EH (cell line): ENCODE measurements around the gene PELI2.

Experiments
- DNase-seq: peaks from one replicate; pipeline ENCODE4 v3.0.0-alpha.2; 2015; ENCODE audit warnings: low read depth

Gene PELI2

GRCh38 chr14:56205881-56206280, 87.7 kb downstream of the PELI2 start:
- no peak for DNase-seq

GRCh38 chr14:56206596-56206995, 88.4 kb downstream of the PELI2 start:
- no peak for DNase-seq

DNA sequence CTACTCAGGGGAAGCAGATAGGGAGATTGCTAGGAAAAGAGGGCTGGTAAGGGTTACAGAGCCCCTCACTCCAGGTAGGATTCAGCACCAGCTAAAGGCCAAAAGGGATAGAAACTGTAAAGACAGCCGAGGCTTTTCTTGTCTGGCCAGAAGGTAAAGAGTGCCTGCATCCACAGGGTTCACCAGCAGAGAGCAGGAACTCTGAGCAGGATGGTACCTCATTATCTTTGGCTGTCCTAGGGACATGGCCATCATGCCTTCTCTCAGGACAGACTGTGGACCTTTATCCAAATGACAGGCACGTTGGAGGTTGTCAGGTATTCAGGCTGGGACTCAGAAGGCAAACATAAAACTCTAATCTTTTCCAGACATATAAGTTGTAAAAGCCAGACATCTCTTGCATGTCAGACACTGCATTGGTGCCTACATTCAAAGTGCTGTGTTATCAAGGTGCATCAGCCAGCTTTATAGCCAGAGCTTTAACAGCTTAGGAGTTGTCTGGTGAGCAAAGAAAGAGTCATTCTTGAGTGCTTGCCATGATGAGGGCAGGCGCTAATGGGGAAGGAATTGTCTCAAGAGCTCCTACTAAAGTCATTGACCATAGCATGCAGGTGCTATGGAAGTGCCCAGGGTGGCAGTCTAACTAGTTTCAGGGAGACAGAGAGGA, 89.5 kb downstream of the PELI2 start:
- DNase-seq: peak; percentile 38

- peak; percentile 64 for DNase-seq
Measured at GRCh38 chr14:56208520-56208919, 90.3 kb downstream of the PELI2 start.

- peak; percentile 30 for DNase-seq
Measured at GRCh38 chr14:56210571-56210970, 92.4 kb downstream of the PELI2 start.

DNA sequence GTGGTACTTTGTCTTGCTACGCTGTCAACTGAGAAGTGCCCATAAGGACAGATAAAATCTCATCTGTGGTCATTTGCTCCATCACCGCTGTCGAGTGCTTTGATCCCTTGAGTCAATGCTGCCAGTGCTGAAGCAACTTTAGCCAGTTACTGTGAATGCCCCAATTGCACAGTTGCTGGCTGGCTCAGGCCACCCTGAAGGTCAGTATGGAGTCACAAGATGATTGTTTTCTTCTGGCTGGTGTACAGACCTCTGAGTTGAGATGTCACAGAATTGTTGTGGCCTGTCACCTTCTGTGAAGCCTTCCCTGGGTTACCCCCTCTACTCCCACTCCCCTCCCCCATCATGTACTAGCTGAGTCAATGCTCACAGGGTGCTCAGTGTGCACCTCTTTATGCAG, 92.9 kb downstream of the PELI2 start:
- no peak for DNase-seq

DNA sequence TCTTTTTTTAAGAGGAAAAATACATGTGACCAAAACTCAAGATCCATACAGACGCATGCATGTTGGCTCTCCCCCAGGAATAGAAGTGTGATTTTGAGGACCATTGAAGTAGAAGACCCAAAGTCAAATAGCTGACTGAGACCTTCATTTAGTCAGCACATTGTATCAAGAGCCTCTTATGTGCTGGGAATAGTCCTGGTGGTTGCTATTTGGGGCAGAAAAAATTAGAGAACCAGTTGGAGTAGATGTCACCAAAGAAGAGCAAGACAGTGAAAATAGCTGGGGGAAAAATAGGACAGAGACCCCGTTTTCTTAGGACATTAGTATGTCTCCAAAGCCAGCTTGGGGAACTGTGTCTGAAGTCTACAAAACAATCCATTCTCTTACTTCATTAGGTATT, 93.6 kb downstream of the PELI2 start:
- DNase-seq: no peak

GRCh38 chr14:56212521-56212920, 94.3 kb downstream of the PELI2 start:
- DNase-seq: no peak

DNA sequence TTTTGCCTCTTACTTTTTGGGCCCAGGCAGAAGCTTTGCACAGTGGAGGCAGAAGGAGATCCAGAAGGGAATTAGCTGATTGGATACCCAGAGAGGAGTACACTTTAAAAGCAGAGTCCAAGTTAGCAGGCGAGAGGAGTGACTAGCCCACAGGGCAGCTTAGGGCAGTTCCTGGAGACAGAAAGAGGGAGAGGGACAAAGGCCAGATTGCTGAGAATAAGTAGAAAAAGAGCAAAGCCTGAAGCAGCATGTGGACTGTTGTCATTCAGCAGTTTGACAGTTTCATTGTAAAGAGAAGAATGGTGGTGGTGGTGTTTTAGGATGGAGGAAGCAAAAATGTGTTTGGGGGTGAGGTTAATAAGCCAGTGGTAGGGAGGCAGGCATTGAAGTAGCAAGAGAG, 95.1 kb downstream of the PELI2 start:
- no peak for DNase-seq

GRCh38 chr14:56215180-56215579, 97.0 kb downstream of the PELI2 start:
- no peak for DNase-seq

- DNase-seq: peak; percentile 63
Measured at GRCh38 chr14:56216626-56217379, 98.6 kb downstream of the PELI2 start.

DNA sequence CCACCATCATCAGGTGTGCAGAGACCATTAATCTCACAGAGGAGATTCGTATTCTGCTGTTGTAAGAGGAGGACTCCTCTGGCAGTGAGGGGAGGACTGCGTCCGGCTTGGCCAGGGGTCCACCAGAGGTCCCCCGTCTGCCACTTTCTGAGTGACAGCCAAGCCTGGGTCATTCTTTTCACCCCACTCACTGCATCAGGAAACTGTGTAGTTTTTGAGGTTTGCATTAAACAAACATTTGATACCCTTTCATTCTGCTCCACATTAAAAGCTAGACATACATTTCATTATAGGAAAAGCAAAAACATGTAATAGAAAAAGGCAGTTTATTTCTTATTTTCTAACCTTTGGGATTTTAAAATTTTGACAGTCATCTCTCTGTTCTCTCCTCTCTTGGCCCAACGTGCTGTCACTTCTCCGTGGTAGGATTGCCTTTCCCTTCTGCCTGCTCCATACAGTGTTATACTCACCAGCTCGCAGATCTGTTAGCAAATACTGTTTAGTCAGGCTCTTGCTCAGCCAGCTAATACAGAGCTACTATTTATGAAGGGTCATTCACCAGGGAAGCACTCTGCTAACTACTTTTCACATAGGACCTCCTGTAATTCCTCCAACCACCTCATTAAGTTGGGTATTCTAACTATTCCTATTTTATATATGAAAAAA, 99.3 kb downstream of the PELI2 start:
- no peak for DNase-seq

DNA sequence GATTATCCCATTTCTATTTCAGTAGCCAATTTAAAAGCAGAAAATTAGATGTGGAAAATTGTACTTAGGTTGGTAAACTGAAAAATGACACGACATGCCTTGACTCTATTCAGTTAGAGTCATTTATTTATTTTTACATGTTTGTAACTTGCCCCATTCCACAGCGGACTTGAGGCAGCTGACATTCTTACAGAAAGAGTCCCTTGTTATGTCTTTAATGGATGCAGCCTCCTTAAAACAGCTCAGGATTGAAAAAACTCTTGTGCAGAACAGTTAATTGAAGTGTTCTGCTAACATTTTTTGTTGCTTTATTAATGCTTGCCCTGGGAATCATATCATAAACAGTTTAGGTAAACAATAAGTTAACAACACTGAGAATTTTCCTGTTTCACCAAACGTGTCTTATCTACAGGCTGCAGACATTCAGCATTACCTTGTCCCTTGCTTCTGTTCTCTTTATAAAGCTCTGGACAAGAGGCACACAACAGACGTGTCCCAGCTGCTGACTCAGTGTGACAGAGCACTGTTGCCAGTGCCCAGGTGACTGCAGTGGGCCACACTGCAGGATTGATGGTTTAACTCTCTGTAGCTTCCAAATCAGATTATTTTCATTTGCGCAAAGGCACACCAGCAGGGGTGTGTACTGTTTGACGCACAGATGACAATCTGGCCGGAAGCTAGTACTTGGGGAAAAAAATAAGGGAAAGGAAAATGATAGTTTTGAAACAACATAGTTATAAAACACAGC, 101.6 kb downstream of the PELI2 start:
- DNase-seq: no peak

GRCh38 chr14:56221382-56222128, 103.3 kb downstream of the PELI2 start:
- no peak for DNase-seq

- no peak for DNase-seq
Measured at GRCh38 chr14:56224229-56224628, 106.0 kb downstream of the PELI2 start.

- DNase-seq: no peak
Measured at GRCh38 chr14:56224691-56225681, 106.8 kb downstream of the PELI2 start.

DNA sequence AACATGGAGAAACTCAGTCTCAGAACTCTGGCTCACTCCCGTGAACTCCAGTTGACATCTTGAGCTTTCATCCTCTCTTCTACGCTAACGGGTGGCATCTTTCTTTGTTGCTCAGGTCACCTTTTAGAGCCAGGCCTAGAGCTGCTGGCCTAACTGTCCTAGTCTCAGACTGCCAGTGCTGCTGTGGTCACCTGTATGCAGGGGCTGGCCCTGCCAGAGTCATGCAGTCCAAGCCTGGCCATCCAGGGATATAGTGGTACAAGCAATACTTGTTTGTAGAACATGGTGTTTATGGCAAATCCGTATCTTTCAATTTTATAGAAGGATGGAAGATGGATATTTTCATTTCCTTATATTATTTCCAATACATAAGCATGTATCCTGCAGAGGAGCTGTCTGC, 117.2 kb downstream of the PELI2 start:
- DNase-seq: no peak

DNA sequence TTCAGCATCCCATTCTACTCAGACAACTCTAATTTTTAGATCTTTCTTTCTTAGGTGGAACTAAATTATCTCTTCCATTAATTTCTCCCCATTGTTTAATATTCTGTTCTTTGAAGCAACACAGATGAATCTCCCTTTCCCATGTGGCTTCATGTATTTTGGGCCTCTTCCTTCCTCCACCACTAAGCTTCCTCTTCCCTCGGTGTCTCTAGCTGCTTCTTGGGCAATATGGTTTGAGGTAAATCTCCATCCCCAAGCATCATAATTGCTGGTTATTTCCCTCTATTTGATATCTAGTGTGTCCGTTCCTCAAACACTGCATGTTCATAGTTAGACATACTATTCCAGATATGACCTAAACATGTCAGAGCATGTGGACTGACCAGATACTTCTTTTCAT, 119.2 kb downstream of the PELI2 start:
- DNase-seq: no peak

DNA sequence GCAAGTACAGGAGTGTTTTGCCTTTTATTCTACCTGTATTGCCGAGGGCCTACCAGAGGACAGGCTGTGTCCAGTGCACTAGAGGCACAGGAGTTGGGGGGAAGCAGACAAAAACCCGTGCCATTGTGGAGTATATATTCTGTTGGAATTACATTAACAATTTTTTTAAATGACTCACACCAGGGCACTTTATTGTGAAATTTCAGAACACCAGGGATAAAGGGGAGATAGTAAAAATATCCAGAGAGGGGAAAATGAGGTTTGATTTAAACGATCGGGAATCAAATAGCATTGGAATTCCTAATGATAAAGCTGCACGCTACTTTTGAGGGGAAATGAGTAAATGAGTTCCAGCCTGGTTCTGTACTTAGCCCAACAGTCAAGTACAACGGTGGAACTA, 123.2 kb downstream of the PELI2 start:
- peak; percentile 38 for DNase-seq

GRCh38 chr14:56243110-56243509, 124.9 kb downstream of the PELI2 start:
- DNase-seq: no peak
